Osteoblast (primary cell): ENCODE results near the gene SH3TC2. TPM values are rescaled to one million over a fixed set of nuclear protein-coding genes. Genes with fewer than 3 reads are reported as not detected.

Source experiments
- DNase-seq: peaks from one replicate; pipeline ENCODE4 v3.0.0; 2011; ENCODE audit warnings: low spot score, mixed read lengths; ENCODE audit not compliant: insufficient read length; ENCODE audit errors: missing footprints
- H2AFZ ChIP-seq: 2 replicates; pipeline ENCODE4 v1.6.0; 2011; ENCODE audit warnings: mild to moderate bottlenecking, low read length
- H3K27ac ChIP-seq: 2 replicates; pipeline ENCODE4 v1.5.1; 2011; ENCODE audit warnings: mild to moderate bottlenecking, low read depth, low read length, moderate library complexity
- H3K27me3 ChIP-seq: 2 replicates; pipeline ENCODE4 v1.6.0; 2012; ENCODE audit warnings: mild to moderate bottlenecking, control low read depth, inconsistent platforms, low read length, moderate library complexity; ENCODE audit not compliant: insufficient read depth
- H3K36me3 ChIP-seq: 2 replicates; pipeline ENCODE4 v1.5.1; 2011; ENCODE audit warnings: mild to moderate bottlenecking, low read length, control low read depth, moderate library complexity; ENCODE audit not compliant: insufficient read depth
- H3K4me1 ChIP-seq: 2 replicates; pipeline ENCODE4 v1.5.1; 2011; ENCODE audit warnings: mild to moderate bottlenecking, low read length, control low read depth, moderate library complexity; ENCODE audit not compliant: insufficient read depth
- H3K4me2 ChIP-seq: 2 replicates; pipeline ENCODE4 v1.6.0; 2011; ENCODE audit warnings: mild to moderate bottlenecking, low read length; ENCODE audit not compliant: insufficient read depth
- H3K4me3 ChIP-seq: fragments of 200-600 bp; sonication (generic); 3 replicates; pipeline ENCODE4 v1.5.1; 2012; ENCODE audit warnings: mild to moderate bottlenecking, low read length, inconsistent platforms; ENCODE audit not compliant: insufficient read depth
- H3K79me2 ChIP-seq: 2 replicates; pipeline ENCODE4 v1.6.0; 2012; ENCODE audit warnings: mild to moderate bottlenecking, low read length, control low read depth, inconsistent platforms; ENCODE audit not compliant: insufficient read depth
- H3K9me3 ChIP-seq: 2 replicates; pipeline ENCODE4 v1.5.1; 2011; ENCODE audit warnings: low read depth, low read length, control low read depth
- H4K20me1 ChIP-seq: 2 replicates; pipeline ENCODE4 v1.6.0; 2012; ENCODE audit warnings: mild to moderate bottlenecking, low read length, control low read depth; ENCODE audit not compliant: insufficient read depth
- total RNA-seq: library from RNA; depleted of rRNA; stranded (reverse); fragments of >200 nt; gene quantifications from 2 replicates; pipeline ENCODE4 v1.2.3, GENCODE V29; 2012
- TF ChIP-seq, protein P1 (sequence below): IDR thresholded peaks from 2 replicates; pipeline ENCODE4 v1.5.1; 2011; ENCODE audit warnings: mild to moderate bottlenecking, low read depth, low read length, moderate library complexity; ENCODE audit errors: extremely low read depth

The SH3TC2 gene
- total RNA-seq, 1 donor = 0.72 TPM

DNA sequence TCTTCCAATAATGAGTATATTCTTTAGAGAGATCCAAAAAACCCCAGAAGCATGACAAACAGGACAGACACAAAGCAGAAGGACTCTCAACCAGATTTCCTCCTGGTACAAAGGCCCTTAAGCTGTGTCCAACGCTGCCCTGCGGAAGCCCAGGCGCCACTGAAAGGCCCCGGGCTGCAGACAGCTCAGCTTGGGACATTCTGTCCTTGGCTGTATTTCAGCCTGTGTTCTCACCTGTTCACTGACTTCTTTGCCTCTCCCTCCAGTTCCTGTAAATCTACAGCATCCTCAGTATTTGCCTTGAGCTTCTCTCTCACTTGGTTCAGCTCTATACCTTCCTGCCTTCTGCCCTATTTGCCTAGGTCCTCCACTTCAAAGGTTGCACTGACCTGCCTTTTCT is 96.5 kb downstream of the SH3TC2 start:
- H3K27me3 ChIP-seq = no peaks in the 10 kb centered on the region
- TF ChIP-seq, protein P1, sequence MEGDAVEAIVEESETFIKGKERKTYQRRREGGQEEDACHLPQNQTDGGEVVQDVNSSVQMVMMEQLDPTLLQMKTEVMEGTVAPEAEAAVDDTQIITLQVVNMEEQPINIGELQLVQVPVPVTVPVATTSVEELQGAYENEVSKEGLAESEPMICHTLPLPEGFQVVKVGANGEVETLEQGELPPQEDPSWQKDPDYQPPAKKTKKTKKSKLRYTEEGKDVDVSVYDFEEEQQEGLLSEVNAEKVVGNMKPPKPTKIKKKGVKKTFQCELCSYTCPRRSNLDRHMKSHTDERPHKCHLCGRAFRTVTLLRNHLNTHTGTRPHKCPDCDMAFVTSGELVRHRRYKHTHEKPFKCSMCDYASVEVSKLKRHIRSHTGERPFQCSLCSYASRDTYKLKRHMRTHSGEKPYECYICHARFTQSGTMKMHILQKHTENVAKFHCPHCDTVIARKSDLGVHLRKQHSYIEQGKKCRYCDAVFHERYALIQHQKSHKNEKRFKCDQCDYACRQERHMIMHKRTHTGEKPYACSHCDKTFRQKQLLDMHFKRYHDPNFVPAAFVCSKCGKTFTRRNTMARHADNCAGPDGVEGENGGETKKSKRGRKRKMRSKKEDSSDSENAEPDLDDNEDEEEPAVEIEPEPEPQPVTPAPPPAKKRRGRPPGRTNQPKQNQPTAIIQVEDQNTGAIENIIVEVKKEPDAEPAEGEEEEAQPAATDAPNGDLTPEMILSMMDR = no peak
- no peak for DNase-seq
- H3K4me3 ChIP-seq = no peak overlapping the region
- H2AFZ ChIP-seq = no peak overlapping the region
- H3K36me3 ChIP-seq = no peaks in the 10 kb centered on the region
- H3K27ac ChIP-seq = peak overlapping the region; percentile 90
- no peaks in the 10 kb centered on the region for H3K9me3 ChIP-seq
- no peak overlapping the region for H3K4me2 ChIP-seq
- no peaks in the 10 kb centered on the region for H4K20me1 ChIP-seq
- H3K4me1 ChIP-seq = peaks cover 49% of the 10 kb centered on the region
- no peaks in the 10 kb centered on the region for H3K79me2 ChIP-seq

DNA sequence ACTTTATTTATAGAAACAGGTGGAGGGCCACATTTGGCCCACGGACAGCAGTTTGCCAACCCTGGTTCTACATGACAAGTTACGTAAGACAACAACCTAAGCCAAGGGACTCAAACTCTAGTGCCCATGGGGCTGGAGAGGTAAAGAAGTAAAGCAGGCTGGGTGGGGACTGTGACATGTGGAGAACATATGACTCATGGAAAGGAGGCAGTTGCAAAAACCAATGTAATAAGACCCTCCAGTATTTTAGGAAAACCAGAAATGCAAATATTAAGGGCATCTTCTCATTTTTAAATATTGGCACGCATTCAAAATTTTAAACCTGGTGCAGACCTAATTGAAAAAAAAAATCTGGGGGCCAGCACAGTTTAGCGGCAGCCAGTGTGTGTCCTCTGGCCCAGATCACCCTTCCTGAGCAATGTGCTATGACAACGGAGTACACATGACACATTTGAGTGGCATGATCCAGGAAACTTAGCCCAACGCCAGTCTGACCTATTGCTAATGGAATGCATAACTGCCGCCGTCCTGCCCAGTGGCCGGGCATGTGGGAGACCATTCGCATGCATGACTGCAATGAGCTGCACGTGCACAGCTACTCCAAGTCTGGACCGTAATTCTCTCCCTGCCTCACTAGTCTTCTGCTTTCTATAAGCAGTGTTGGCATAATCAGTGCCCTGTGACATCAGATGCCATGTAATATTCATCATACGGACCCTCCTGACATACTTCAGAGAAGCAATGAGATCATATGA is 97.2 kb downstream of the SH3TC2 start:
- Histone ChIP-seq H2AFZ (no peak overlapping the region), H3K79me2 (no peaks in the 10 kb centered on the region), H3K4me3 (no peak overlapping the region), H3K4me2 (no peak overlapping the region), H4K20me1 (no peaks in the 10 kb centered on the region), H3K36me3 (no peaks in the 10 kb centered on the region), H3K9me3 (no peaks in the 10 kb centered on the region), H3K27ac (peak overlapping the region; percentile 90), H3K27me3 (no peaks in the 10 kb centered on the region), H3K4me1 (peaks cover 51% of the 10 kb centered on the region)
- TF ChIP-seq, protein P1 = no peak
- DNase-seq = peak; percentile 93

DNA sequence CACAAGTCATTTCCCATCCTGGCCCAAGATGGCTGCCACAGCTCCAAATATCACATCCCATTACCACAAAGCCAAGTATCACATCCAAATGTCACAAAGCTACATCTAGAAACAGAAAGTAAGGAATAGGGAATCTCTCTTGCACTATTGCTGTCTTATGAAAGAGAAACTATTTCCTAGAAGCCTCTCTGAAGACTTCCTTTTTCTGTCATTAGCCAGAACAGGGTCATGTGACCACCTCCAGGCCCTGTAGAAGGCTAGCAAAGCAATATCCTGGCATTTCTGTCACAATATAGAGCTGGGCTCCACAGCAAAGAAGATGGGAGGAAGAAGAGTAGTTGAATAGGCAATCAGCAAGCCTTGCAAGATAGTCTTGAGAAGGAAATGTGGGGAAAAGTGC is 99.2 kb downstream of the SH3TC2 start:
- TF ChIP-seq, protein P1 = no peak
- Histone ChIP-seq H2AFZ (peak overlapping the region; percentile 15), H3K4me1 (peaks cover 44% of the 10 kb centered on the region), H4K20me1 (no peaks in the 10 kb centered on the region), H3K79me2 (no peaks in the 10 kb centered on the region), H3K36me3 (no peaks in the 10 kb centered on the region), H3K4me3 (no peak overlapping the region), H3K4me2 (no peak overlapping the region), H3K27ac (peak overlapping the region; percentile 8), H3K9me3 (no peaks in the 10 kb centered on the region), H3K27me3 (no peaks in the 10 kb centered on the region)
- DNase-seq = no peak

DNA sequence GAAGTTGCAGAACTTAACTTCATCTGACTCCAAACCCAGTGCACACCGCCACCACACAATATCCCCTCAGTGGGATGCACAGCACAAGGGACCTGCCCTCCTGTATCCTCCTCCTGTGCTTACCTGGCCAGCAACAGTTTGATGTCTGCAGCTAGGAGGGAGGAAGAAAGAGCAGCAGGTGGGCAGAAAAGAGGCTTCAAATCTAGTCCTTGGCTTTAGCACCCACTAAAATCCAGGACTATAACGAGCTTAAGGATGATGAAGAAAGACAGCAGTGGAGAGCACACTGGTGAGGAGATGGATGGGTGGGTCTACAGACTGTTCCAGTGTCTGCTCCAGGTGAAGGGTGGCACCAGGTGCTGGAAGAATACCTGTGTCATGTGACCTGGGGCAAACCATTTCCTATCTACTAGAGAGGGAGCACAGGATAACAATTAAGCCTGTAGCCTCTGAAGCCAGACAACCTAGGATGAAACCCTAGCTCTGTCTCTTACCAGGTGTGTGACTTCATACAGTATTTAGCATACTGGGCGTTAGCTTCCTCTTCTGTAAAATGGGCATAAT is 100.0 kb downstream of the SH3TC2 start:
- no peaks in the 10 kb centered on the region for H3K36me3 ChIP-seq
- H4K20me1 ChIP-seq = no peaks in the 10 kb centered on the region
- H3K79me2 ChIP-seq = no peaks in the 10 kb centered on the region
- H3K27me3 ChIP-seq = no peaks in the 10 kb centered on the region
- TF ChIP-seq, protein P1 = no peak
- DNase-seq = no peak
- no peak overlapping the region for H3K4me2 ChIP-seq
- no peak overlapping the region for H3K27ac ChIP-seq
- no peaks in the 10 kb centered on the region for H3K9me3 ChIP-seq
- H2AFZ ChIP-seq = no peak overlapping the region
- no peak overlapping the region for H3K4me3 ChIP-seq
- H3K4me1 ChIP-seq = peaks cover 44% of the 10 kb centered on the region
